ENCODE data around the gene CKAP4.

CKAP4 gene

GRCh38 chr12:106195621-106196027 lies 52.2 kb downstream of the CKAP4 start:
- no peak for DNase-seq

GRCh38 chr12:106194351-106194750 lies 53.5 kb downstream of the CKAP4 start:
- no peak for DNase-seq

- no peak for DNase-seq
Observed at GRCh38 chr12:106193394-106194215, 54.2 kb downstream of the CKAP4 start.

- no peak for DNase-seq
Observed at GRCh38 chr12:106192659-106193393, 55.0 kb downstream of the CKAP4 start.

GRCh38 chr12:106190581-106190980 lies 57.2 kb downstream of the CKAP4 start:
- no peak for DNase-seq

GRCh38 chr12:106189341-106189740 lies 58.5 kb downstream of the CKAP4 start:
- no peak for DNase-seq

- DNase-seq: no peak
Observed at GRCh38 chr12:106188256-106188655, 59.6 kb downstream of the CKAP4 start.

Data from GDM1 (cell line).